Measurements from ENCODE around the gene COBL.

The COBL gene

GRCh38 chr7:51187941-51188340 is 128.7 kb downstream of the COBL start:
- in situ Hi-C loops (cut with HindIII; ENCODE audit: low sequenced_read_pairs): no loop called here
- TF ChIP-seq CTCF (IDR thresholded peaks at IDR 0.05; ENCODE audit: low read depth, low read length, missing control alignments): peak; percentile 33

GRCh38 chr7:51186531-51186930 is 130.1 kb downstream of the COBL start:
- H3K4me3 ChIP-seq (ENCODE audit: low read depth, low read length): no peak overlapping the region
- no peak for TF ChIP-seq CTCF (IDR thresholded peaks at IDR 0.05; ENCODE audit: low read depth, low read length, missing control alignments)
- no peak for DNase-seq (ENCODE audit: low read depth)
- in situ Hi-C loops (cut with HindIII; ENCODE audit: low sequenced_read_pairs): no loop called here

More at GRCh38 chr7:51187941-51188340, 128.7 kb downstream of the COBL start:
- no peak overlapping the region for H3K4me3 ChIP-seq (ENCODE audit: low read depth, low read length)
- DNase-seq (ENCODE audit: low read depth): no peak

- H3K4me3 ChIP-seq (ENCODE audit: low read depth, low read length): no peak overlapping the region
- in situ Hi-C loops (cut with HindIII; ENCODE audit: low sequenced_read_pairs): no loop called here
- no peak for TF ChIP-seq CTCF (IDR thresholded peaks at IDR 0.05; ENCODE audit: low read depth, low read length, missing control alignments)
- DNase-seq (ENCODE audit: low read depth): no peak
These were observed 133.9 kb downstream of the COBL start for GRCh38 chr7:51182636-51183166.

- H3K4me3 ChIP-seq (ENCODE audit: low read depth, low read length): no peak overlapping the region
- in situ Hi-C loops (cut with HindIII; ENCODE audit: low sequenced_read_pairs): no loop called here
These were observed 136.5 kb downstream of the COBL start for GRCh38 chr7:51180092-51180491.

GRCh38 chr7:51175992-51176388 is 140.6 kb downstream of the COBL start:
- no peak for TF ChIP-seq CTCF (IDR thresholded peaks at IDR 0.05; ENCODE audit: low read depth, low read length, missing control alignments)
- in situ Hi-C loops (cut with HindIII; ENCODE audit: low sequenced_read_pairs): no loop called here
- H3K4me3 ChIP-seq (ENCODE audit: low read depth, low read length): no peak overlapping the region

More at GRCh38 chr7:51180092-51180491, 136.5 kb downstream of the COBL start:
- no peak for DNase-seq (ENCODE audit: low read depth)
- TF ChIP-seq CTCF (IDR thresholded peaks at IDR 0.05; ENCODE audit: low read depth, low read length, missing control alignments): no peak

GRCh38 chr7:51175316-51175991 is 141.2 kb downstream of the COBL start:
- in situ Hi-C loops (cut with HindIII; ENCODE audit: low sequenced_read_pairs): no loop called here
- no peak overlapping the region for H3K4me3 ChIP-seq (ENCODE audit: low read depth, low read length)
- no peak for TF ChIP-seq CTCF (IDR thresholded peaks at IDR 0.05; ENCODE audit: low read depth, low read length, missing control alignments)
- no peak for DNase-seq (ENCODE audit: low read depth)

More at GRCh38 chr7:51175992-51176388, 140.6 kb downstream of the COBL start:
- DNase-seq (ENCODE audit: low read depth): no peak
